ENCODE data around the gene CAMKMT.

DNA sequence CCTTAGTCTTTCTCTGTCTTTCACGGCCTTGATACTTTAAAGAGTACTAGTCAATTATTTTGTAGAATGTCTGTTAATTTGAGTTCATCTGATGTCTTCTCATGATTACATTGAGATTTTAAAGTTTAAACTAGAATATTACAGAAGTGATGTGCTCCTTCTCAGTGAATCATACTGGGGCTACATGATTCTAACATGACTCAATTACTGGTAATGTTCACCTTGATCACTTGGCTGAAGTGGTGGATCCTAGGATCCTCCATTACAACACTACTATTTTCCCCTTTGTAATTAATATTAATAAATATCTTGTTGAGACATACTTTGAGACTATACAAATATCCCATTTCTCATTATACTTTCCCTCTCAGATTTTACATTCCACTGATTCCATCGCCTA, 148.5 kb downstream of the CAMKMT start:
- TF ChIP-seq, protein P1, sequence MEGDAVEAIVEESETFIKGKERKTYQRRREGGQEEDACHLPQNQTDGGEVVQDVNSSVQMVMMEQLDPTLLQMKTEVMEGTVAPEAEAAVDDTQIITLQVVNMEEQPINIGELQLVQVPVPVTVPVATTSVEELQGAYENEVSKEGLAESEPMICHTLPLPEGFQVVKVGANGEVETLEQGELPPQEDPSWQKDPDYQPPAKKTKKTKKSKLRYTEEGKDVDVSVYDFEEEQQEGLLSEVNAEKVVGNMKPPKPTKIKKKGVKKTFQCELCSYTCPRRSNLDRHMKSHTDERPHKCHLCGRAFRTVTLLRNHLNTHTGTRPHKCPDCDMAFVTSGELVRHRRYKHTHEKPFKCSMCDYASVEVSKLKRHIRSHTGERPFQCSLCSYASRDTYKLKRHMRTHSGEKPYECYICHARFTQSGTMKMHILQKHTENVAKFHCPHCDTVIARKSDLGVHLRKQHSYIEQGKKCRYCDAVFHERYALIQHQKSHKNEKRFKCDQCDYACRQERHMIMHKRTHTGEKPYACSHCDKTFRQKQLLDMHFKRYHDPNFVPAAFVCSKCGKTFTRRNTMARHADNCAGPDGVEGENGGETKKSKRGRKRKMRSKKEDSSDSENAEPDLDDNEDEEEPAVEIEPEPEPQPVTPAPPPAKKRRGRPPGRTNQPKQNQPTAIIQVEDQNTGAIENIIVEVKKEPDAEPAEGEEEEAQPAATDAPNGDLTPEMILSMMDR (IDR thresholded peaks at IDR 0.05), result no peak
- TF ChIP-seq POLR2AphosphoS5 (IDR thresholded peaks at IDR 0.05) (no peak), POLR2A (IDR thresholded peaks at IDR 0.05) (no peak), EP300 (IDR thresholded peaks at IDR 0.05) (no peak)
